HUDEP-2 (cell line): Measurements from ENCODE around the gene SFMBT1.
A peak's percentile ranks its signal among the peaks of the same experiment; 100 is the strongest.

ENCODE experiments used
- DNase-seq, 76 experiments: peaks; one replicate each; lab custom pipeline; 2025; ENCODE audit not compliant: unreplicated experiment in 76 of 76; lab: John Stamatoyannopoulos, UW

Gene SFMBT1

GRCh38 chr3:52891615-52892081 is 154.2 kb downstream of the SFMBT1 start:
- DNase-seq = no peak

DNA sequence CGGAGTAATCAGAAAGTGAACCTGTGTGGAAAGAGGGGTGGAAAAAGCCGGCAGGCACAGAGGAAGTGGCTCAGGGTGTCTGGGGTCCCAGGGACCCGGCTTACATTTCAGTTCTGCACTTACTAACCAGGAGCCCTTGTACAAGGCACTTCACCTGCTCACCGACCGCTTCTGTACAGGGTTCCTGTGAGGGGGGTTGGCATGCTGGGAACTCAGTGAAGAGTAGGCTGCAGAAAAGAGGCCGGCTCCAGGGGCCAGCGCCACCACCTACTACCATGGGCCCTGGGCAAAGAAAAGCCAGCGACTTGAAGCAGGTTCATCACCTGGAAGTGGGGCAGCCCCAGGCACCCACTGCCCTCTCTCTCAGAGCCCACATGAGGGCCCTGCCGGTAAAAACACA is 154.7 kb downstream of the SFMBT1 start:
- DNase-seq = no peak

DNA sequence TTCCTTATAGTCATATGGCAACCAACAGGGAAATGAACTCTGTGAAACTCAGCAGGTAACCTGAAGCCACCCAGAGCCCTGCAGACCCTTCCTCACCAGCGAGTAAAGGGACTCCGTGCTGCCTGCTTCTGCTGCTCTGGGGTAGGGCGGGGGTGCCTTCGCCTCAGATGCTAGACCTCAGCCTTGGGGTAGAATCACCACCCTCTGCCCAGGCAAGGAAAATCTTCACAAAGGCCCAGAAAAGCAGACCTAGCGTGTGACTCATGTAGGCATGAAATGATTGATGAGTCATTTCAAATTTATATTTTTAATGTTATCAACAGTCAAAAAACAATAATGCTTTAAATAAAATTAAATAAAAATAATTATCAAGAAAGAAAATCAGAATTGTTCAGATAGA is 155.1 kb downstream of the SFMBT1 start:
- DNase-seq = no peak

- no peak for DNase-seq
Observed at GRCh38 chr3:52889901-52890300, 156.0 kb downstream of the SFMBT1 start.

DNA sequence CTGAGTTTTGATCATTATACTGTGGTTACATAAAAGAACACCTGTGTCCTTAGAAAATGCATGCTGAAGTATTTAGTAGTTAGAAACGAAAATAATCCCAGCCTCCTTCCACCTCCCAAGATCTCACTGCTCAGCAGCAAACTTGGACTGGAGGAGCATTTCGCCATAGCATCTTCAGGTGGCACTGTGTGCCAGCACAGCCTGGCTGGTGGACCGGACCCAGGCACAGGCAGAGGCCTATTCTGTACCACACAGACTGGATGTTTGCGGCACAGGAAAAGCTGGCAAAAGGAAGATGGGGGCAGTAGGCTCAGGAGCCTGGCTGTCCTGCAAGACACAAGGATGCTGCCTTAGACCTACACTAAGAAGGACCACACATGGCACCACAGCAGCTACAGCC is 158.7 kb downstream of the SFMBT1 start:
- no peak for DNase-seq

DNA sequence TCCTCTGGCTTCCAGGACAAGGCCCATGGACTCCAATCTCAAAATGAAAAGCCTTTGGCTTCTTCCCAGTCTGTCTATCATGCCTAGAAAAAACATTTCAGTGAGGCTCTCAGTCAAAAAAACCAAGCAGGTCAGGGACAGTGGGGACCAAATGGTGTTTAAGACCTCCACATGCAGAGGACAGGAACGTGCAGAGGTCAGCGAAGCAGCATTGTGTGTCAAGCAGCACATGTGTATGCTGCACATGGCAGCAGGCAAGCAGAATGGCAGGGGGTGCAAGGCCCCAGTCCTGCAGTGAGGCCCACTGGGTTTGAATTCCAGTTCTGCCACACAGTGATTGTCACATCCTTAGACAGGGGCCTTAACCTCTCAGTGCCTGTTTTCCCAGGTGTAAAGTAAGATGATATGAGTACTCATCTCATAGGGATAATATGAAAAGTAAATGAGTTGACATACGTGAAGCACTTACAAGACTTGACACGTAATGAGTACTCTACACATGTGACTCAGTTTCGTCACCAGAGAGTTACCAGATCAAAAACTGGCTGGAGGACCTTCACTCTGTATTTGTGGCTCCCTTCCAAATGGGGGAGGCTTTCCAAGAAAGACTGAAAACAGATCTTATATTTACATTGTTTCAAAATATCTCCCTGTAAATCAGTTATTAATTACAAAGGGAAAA is 159.7 kb downstream of the SFMBT1 start:
- DNase-seq = no peak

- no peak for DNase-seq
Observed at GRCh38 chr3:52882377-52882776, 163.5 kb downstream of the SFMBT1 start.

GRCh38 chr3:52881871-52882270 is 164.0 kb downstream of the SFMBT1 start:
- DNase-seq = no peak

GRCh38 chr3:52880474-52880873 is 165.4 kb downstream of the SFMBT1 start:
- no peak for DNase-seq

DNA sequence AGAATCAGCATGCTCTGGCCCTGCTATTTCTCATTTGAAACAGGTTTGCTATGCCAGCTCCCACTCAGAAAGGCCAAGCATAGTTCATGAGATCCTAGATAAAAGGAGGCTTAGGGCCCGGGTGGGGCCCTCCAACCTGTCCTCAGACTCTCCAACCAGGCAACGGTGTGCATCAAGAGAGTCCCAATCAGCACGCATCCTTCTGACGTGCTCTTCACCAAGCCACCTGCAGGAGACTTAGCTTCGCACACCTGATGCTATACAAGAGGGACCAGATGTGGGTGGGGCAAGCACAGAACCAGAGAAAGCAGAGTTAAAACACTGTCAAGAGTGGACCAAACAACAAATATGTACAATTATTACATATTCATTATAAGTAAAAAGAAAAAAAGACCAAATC is 165.8 kb downstream of the SFMBT1 start:
- DNase-seq = peak in 1 of 76 experiments; percentile 4

GRCh38 chr3:52879581-52879980 is 166.3 kb downstream of the SFMBT1 start:
- no peak for DNase-seq

DNA sequence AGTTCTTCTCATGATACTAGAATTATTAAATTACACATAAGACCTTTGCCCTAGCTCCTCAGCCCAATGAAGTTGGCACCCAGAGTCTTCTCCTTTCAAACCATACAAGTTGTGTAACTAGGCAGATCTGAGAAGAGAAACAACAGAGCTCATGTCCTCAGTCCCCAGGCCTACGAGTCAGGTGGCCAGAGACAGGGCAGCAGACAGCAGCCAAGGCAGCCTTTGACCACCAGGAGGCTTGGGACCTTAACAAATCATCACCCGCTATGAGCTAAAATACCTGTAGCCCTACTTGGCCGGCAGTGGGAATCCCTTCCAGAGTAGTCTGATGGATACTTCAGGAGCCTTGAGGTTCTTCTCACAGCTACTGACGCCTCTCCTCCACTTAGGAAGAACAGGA is 166.8 kb downstream of the SFMBT1 start:
- DNase-seq = no peak

DNA sequence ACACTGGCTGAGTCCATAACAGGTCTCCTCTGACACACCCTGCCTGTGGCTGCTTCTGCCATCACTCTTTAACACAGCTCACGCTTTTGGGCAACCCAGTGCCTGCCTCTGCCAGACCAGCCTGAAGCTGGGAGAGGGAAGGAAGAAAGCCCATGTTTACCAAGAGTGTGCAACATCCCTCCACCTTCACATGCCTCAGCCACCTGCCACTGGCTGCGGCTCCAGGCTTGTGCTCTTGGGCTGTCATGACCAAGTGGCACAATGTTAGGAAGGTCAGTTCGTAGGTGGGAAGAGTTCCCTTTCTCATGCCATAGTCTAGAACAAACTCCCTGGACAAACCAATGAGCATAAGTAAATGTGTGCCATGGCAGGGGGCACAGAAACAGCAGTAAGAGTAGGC is 168.8 kb downstream of the SFMBT1 start:
- no peak for DNase-seq

DNA sequence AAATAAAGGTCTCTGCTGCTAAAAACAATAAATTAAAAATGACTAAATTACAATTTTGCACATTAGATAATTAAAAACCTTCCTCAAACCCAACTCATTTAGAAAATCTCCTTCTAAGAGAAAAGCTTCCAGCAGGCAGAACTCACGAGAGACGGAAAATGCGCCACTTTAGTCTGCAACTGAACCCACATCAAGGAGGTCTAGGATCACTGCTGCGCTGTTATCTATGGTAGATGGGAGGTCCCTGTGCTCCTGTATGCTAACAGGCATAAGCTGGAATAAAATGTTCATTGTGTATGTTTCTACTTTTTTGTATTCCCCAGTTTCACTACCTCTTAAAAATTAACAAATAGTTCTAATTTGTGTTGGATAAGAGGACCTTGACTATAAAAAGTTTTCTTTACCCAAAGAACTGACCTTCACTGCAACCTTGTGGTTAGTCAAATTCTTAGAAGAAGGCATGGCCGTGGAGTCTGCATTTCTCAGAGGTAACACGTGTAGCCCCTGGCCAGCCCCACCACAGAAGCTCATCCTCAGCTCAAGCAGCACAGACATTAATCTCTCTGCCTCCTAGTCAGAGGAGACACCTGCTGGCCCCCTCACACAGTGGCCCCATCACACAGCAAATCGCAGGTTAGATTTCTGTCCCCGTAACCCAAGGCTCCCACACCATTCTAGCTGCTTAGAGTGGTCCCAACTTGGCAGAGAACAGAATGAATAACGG is 170.8 kb downstream of the SFMBT1 start:
- DNase-seq = no peak

DNA sequence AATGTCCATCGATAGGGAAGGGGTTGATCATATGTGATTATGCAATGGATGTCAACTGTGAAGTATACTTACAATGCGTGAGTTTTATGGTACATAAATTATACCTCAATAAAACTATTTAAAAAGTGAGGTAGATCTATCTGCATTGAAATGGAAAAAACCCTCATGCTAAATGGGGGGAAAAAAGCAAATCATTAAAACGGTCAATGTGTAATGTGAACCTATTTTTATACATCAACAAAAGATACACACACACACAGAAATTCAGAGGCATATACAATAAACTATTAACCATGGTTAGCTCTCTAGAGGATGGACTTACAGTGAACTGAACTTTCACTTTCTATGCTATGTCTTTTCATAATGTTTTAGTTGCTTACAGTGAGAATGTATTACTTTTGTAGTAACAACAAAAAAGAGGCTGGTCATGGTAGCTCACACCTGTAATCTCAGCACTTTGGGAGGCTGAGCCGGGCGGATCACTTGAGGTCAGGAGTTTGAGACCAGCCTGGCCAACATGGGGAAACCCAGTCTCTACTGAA is 171.6 kb downstream of the SFMBT1 start:
- no peak for DNase-seq

- no peak for DNase-seq
Observed at GRCh38 chr3:52873433-52874159, 172.3 kb downstream of the SFMBT1 start.

DNA sequence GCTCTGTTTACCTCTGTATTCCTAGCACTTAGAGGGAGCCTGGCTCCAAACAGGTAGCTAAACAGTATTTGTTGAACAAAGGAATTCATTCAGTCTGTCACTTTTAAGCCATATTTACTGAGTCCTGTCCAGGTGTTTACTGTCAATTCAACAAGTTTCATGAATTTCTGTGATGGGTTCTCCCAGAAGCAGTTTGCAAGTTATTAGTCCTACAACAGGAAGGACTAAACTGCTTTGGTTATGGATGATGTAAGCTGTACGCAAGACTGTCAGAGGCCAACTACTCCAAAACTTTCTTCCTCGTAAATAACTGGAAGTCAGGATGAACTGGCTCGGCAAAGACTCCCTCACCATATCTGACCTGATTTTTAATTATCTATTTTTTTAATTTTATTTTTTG is 173.6 kb downstream of the SFMBT1 start:
- no peak for DNase-seq

GRCh38 chr3:52871761-52872160 is 174.1 kb downstream of the SFMBT1 start:
- DNase-seq = no peak

DNA sequence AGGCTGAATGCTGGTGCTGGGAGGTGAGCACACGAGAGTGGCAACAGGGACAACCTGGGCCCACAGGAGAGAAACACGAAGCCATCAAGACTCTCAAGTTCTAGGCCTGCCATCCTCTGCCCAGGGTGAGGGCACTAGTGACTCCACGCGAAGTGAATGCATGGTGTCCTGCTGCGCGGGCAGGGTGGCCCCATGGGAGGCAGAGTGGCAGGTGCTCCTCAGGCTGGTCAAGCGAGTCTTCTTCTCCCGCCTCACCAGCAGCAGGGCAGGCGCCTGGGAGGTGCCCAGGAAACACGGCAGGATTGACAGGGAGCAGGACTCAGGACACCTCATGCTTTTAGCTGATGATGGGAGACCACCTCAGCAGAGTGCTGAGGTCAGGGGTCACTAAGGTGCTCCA is 175.4 kb downstream of the SFMBT1 start:
- DNase-seq = no peak

DNA sequence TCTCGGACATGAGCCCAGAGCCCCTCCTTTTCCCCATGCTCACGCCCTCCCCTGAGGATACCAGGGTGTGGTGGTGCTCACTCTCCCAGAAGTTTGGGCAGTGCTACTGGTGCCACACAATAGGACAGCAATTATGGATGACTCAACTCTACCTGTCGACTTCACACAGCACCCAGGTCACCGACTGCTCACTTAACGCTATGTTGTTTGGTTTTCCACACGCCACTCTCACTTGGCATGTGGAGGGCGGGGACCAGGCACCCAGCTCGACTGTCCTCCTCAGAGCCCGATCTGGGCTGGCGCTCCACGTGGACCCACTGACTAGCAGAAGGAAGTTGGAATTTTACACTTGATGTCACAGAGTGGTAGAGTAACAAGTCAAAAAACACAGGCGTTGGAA is 179.4 kb downstream of the SFMBT1 start:
- DNase-seq = no peak

GRCh38 chr3:52865994-52866393 is 179.9 kb downstream of the SFMBT1 start:
- DNase-seq = no peak

- no peak for DNase-seq
Observed at GRCh38 chr3:52860424-52860768, 185.5 kb downstream of the SFMBT1 start.
